OCI-LY1 (cell line): ENCODE results near the gene DNAH14.

ENCODE experiments used
- H2AFZ ChIP-seq: fragments of 200-600 bp; sonication (generic), shearing (Covaris generic); 2 replicates; pipeline ENCODE4 v1.6.0; 2014; ENCODE audit warnings: antibody characterized with exemption, mild to moderate bottlenecking, low read length
- H3F3A ChIP-seq: fragments of 200-600 bp; sonication (generic), shearing (Covaris generic); 2 replicates; pipeline ENCODE4 v1.6.0; 2014; ENCODE audit warnings: mild to moderate bottlenecking, antibody characterized with exemption, low read length, moderate library complexity; ENCODE audit not compliant: insufficient read depth
- H3K27ac ChIP-seq: fragments of 200-600 bp; sonication (generic); 2 replicates; pipeline ENCODE4 v1.5.1; 2014; ENCODE audit warnings: low read length, mixed run types, mild to moderate bottlenecking, low read depth; ENCODE audit not compliant: poor library complexity, severe bottlenecking
- H3K27me3 ChIP-seq: fragments of 200-600 bp; sonication (generic); 2 replicates; pipeline ENCODE4 v1.6.0; 2014; ENCODE audit warnings: antibody characterized with exemption, mild to moderate bottlenecking, low read length, moderate library complexity; ENCODE audit not compliant: insufficient read depth
- H3K36me3 ChIP-seq: fragments of 200-600 bp; sonication (generic); 2 replicates; pipeline ENCODE4 v1.6.1; 2014; ENCODE audit warnings: mild to moderate bottlenecking, antibody characterized with exemption, low read length, moderate library complexity, mixed read lengths; ENCODE audit not compliant: insufficient read depth
- H3K4me1 ChIP-seq: fragments of 200-600 bp; sonication (generic); 2 replicates; pipeline ENCODE4 v1.5.1; 2014; ENCODE audit warnings: mild to moderate bottlenecking, low read length, moderate library complexity; ENCODE audit not compliant: insufficient read depth, severe bottlenecking
- H3K4me2 ChIP-seq: fragments of 200-600 bp; sonication (generic), shearing (Covaris generic); 2 replicates; pipeline ENCODE4 v1.6.1; 2014; ENCODE audit warnings: low read length
- H3K4me3 ChIP-seq: fragments of 200-600 bp; sonication (generic); 2 replicates; pipeline ENCODE4 v1.5.1; 2014; ENCODE audit warnings: low read length, low read depth, mild to moderate bottlenecking, mixed read lengths; ENCODE audit not compliant: poor library complexity, severe bottlenecking
- H3K79me2 ChIP-seq: fragments of 200-600 bp; shearing (Covaris generic); 2 replicates; pipeline ENCODE4 v1.6.1; 2016; ENCODE audit warnings: mixed run types, low read length, mixed read lengths; ENCODE audit not compliant: insufficient read depth
- H3K9ac ChIP-seq: fragments of 200-600 bp; sonication (generic), shearing (Covaris generic); 2 replicates; pipeline ENCODE4 v1.6.1; 2014; ENCODE audit warnings: mild to moderate bottlenecking, low read length, mixed read lengths
- H3K9me2 ChIP-seq: fragments of 200-600 bp; sonication (generic), shearing (Covaris generic); 2 replicates; pipeline ENCODE4 v1.6.1; 2014; ENCODE audit warnings: low read depth, mild to moderate bottlenecking, low read length, mixed read lengths
- H3K9me3 ChIP-seq: fragments of 200-600 bp; shearing (Covaris generic); 2 replicates; pipeline ENCODE4 v1.6.1; 2014; ENCODE audit warnings: low read length, mixed read lengths
- H4K20me1 ChIP-seq: fragments of 200-600 bp; sonication (generic), shearing (Covaris generic); 2 replicates; pipeline ENCODE4 v1.6.0; 2016; ENCODE audit warnings: mild to moderate bottlenecking, low read length; ENCODE audit not compliant: insufficient read depth
- CTCF ChIP-seq: fragments of 200-600 bp; sonication (generic), shearing (Covaris generic); IDR thresholded peaks from 2 replicates; pipeline ENCODE4 v1.5.1; 2017; ENCODE audit warnings: mild to moderate bottlenecking, antibody characterized with exemption, low read length, moderate library complexity, mixed read lengths
- EZH2 ChIP-seq: fragments of 200-600 bp; sonication (generic), shearing (Covaris generic); IDR thresholded peaks from 2 replicates; pipeline ENCODE4 v1.8.0; 2017; ENCODE audit warnings: borderline replicate concordance, mixed run types, mild to moderate bottlenecking, antibody characterized with exemption, low read length, moderate library complexity, mixed read lengths

DNAH14 gene

GRCh38 chr1:225179686-225180085, 250.2 kb downstream of the DNAH14 start:
- Histone ChIP-seq H2AFZ (no peak overlapping the region), H3K9me2 (no peaks in the 10 kb centered on the region), H3K9ac (no peak overlapping the region), H3K4me3 (no peak overlapping the region), H3K79me2 (no peaks in the 10 kb centered on the region), H3K9me3 (no peaks in the 10 kb centered on the region), H3K4me2 (no peak overlapping the region), H3K27ac (no peak overlapping the region), H3K27me3 (no peaks in the 10 kb centered on the region), H3K4me1 (no peaks in the 10 kb centered on the region), H3F3A (no peaks in the 10 kb centered on the region), H4K20me1 (no peaks in the 10 kb centered on the region), H3K36me3 (no peaks in the 10 kb centered on the region)
- TF ChIP-seq CTCF: no peak
- TF ChIP-seq EZH2: no peak

- Histone ChIP-seq H3K36me3 (no peaks in the 10 kb centered on the region), H3K4me3 (no peak overlapping the region), H3K27me3 (no peaks in the 10 kb centered on the region), H4K20me1 (no peaks in the 10 kb centered on the region), H3F3A (no peaks in the 10 kb centered on the region), H3K9ac (no peak overlapping the region), H2AFZ (no peak overlapping the region), H3K9me2 (no peaks in the 10 kb centered on the region), H3K27ac (no peak overlapping the region), H3K9me3 (no peaks in the 10 kb centered on the region), H3K4me2 (no peak overlapping the region), H3K4me1 (no peaks in the 10 kb centered on the region), H3K79me2 (no peaks in the 10 kb centered on the region)
- TF ChIP-seq CTCF (no peak), EZH2 (no peak)
Observed at GRCh38 chr1:225182716-225183115, 253.2 kb downstream of the DNAH14 start.

GRCh38 chr1:225191199-225191753, 261.8 kb downstream of the DNAH14 start:
- H3K36me3 ChIP-seq: no peaks in the 10 kb centered on the region
- H2AFZ ChIP-seq: no peak overlapping the region
- H3K79me2 ChIP-seq: no peaks in the 10 kb centered on the region
- H3F3A ChIP-seq: no peaks in the 10 kb centered on the region
- H3K9me2 ChIP-seq: no peaks in the 10 kb centered on the region
- H3K4me1 ChIP-seq: no peaks in the 10 kb centered on the region
- no peaks in the 10 kb centered on the region for H3K27me3 ChIP-seq
- H4K20me1 ChIP-seq: no peaks in the 10 kb centered on the region
- H3K4me3 ChIP-seq: no peak overlapping the region
- TF ChIP-seq CTCF (no peak), EZH2 (no peak)
- no peaks in the 10 kb centered on the region for H3K9me3 ChIP-seq
- no peak overlapping the region for H3K4me2 ChIP-seq
- H3K27ac ChIP-seq: no peak overlapping the region
- no peak overlapping the region for H3K9ac ChIP-seq
